WTC11 (cell line): Measurements from ENCODE around the gene RNF44. TPM values are rescaled to one million over a fixed set of nuclear protein-coding genes. Genes with fewer than 3 reads are reported as not detected.

Experiments
- ATAC-seq: fragments of 200-7000 bp; cut with Tn5 transposase; 2 replicates; pipeline ENCODE4 v1.10.0; 2021; ENCODE audit warnings: mild to moderate bottlenecking, moderate library complexity
- CTCF ChIA-PET: fragments of 300-600 bp; sonication (Branson Sonifier 250); formaldehyde crosslinking; loops from one replicate; lab custom pipeline; 2021; ENCODE audit warnings: antibody characterized with exemption; lab: Charles Lee
- POLR2A ChIA-PET: fragments of 350-600 bp; sonication (Branson Sonifier 250); formaldehyde crosslinking; loops from one replicate; lab custom pipeline; 2021; ENCODE audit warnings: antibody characterized with exemption; lab: Charles Lee
- DNase-seq: peaks from one replicate; pipeline ENCODE4 v3.0.0; 2021; ENCODE audit warnings: low spot score
- H3K27ac Mint-ChIP-seq: 2 replicates; pipeline ENCODE4 v1.8.0; 2021; ENCODE audit warnings: mixed read lengths
- H3K27me3 Mint-ChIP-seq: 2 replicates; pipeline ENCODE4 v1.8.0; 2021; ENCODE audit warnings: low read depth, mild to moderate bottlenecking, moderate library complexity, mixed read lengths
- H3K36me3 Mint-ChIP-seq: 2 replicates; pipeline ENCODE4 v1.8.0; 2021; ENCODE audit warnings: mixed read lengths
- H3K4me1 Mint-ChIP-seq: 2 replicates; pipeline ENCODE4 v1.8.0; 2022; ENCODE audit warnings: mixed read lengths
- H3K4me3 Mint-ChIP-seq: 2 replicates; pipeline ENCODE4 v1.8.0; 2021; ENCODE audit warnings: mild to moderate bottlenecking, moderate library complexity, mixed read lengths
- H3K9me3 Mint-ChIP-seq: 2 replicates; pipeline ENCODE4 v1.8.0; 2021; ENCODE audit warnings: mixed read lengths
- CREM ChIP-seq: sonication (generic); formaldehyde crosslinking; IDR thresholded peaks from 2 replicates; pipeline ENCODE4 v1.8.1; 2022; ENCODE audit warnings: mild to moderate bottlenecking, missing genetic modification reagents, moderate library complexity
- E2F4 ChIP-seq: sonication (generic); formaldehyde crosslinking; IDR thresholded peaks from 2 replicates; pipeline ENCODE4 v1.8.1; 2022; ENCODE audit warnings: low read depth, mild to moderate bottlenecking, moderate library complexity, missing genetic modification reagents, borderline replicate concordance
- GABPB1 ChIP-seq: sonication (generic); formaldehyde crosslinking; IDR thresholded peaks from 2 replicates; pipeline ENCODE4 v1.8.1; 2023; ENCODE audit warnings: mild to moderate bottlenecking, missing genetic modification reagents
- HMGXB4 ChIP-seq: sonication (generic); formaldehyde crosslinking; IDR thresholded peaks from 2 replicates; pipeline ENCODE4 v1.8.1; 2023; ENCODE audit warnings: mild to moderate bottlenecking, moderate library complexity, missing genetic modification reagents
- PRDM15 ChIP-seq: sonication (generic); formaldehyde crosslinking; IDR thresholded peaks from 2 replicates; pipeline ENCODE4 v1.8.0; 2022; ENCODE audit warnings: missing genetic modification reagents
- TCF7 ChIP-seq: sonication (generic); formaldehyde crosslinking; IDR thresholded peaks from 2 replicates; pipeline ENCODE4 v1.8.0; 2022; ENCODE audit warnings: mild to moderate bottlenecking, low read depth, missing genetic modification reagents, moderate library complexity
- ZNF138 ChIP-seq: sonication (generic); formaldehyde crosslinking; conservative IDR thresholded peaks from 2 replicates; pipeline ENCODE4 v1.8.1; 2022; ENCODE audit warnings: mild to moderate bottlenecking, moderate library complexity, missing genetic modification reagents
- ZNF532 ChIP-seq: fragments of 250-450 bp; sonication (Bioruptor Pico); IDR thresholded peaks from 2 replicates; pipeline ENCODE4 v1.9.0; 2021; ENCODE audit warnings: mild to moderate bottlenecking, borderline replicate concordance
- total RNA-seq: library from RNA; stranded (reverse); gene quantifications from 3 replicates; pipeline ENCODE4 v1.2.3, GENCODE V29; 2021
- TF ChIP-seq, protein P1 (sequence below): sonication (generic); formaldehyde crosslinking; IDR thresholded peaks from 2 replicates; pipeline ENCODE4 v1.8.1; 2023; ENCODE audit warnings: mild to moderate bottlenecking, missing genetic modification reagents, moderate library complexity
- TF ChIP-seq, protein P2 (sequence below): sonication (generic); formaldehyde crosslinking; IDR thresholded peaks from 2 replicates; pipeline ENCODE4 v1.8.1; 2023; ENCODE audit warnings: mild to moderate bottlenecking, missing genetic modification reagents, borderline replicate concordance

The RNF44 gene
- total RNA-seq, 1 experiment from 2014 or later, result 233 TPM

- no peak for TF ChIP-seq ZNF532 (CRISPR knock-in tag)
- no peak for TF ChIP-seq CREM
- no peak for TF ChIP-seq TCF7
- TF ChIP-seq E2F4 (CRISPR knock-in tag), result no peak
- TF ChIP-seq PRDM15 (CRISPR knock-in tag), result no peak
- TF ChIP-seq, protein P1, sequence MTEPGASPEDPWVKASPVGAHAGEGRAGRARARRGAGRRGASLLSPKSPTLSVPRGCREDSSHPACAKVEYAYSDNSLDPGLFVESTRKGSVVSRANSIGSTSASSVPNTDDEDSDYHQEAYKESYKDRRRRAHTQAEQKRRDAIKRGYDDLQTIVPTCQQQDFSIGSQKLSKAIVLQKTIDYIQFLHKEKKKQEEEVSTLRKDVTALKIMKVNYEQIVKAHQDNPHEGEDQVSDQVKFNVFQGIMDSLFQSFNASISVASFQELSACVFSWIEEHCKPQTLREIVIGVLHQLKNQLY (CRISPR knock-in tag), result no peak
- no peak for TF ChIP-seq ZNF138 (CRISPR knock-in tag)
Observed at GRCh38 chr5:176533894-176534611, 3.1 kb downstream of the RNF44 start (continued).

DNA sequence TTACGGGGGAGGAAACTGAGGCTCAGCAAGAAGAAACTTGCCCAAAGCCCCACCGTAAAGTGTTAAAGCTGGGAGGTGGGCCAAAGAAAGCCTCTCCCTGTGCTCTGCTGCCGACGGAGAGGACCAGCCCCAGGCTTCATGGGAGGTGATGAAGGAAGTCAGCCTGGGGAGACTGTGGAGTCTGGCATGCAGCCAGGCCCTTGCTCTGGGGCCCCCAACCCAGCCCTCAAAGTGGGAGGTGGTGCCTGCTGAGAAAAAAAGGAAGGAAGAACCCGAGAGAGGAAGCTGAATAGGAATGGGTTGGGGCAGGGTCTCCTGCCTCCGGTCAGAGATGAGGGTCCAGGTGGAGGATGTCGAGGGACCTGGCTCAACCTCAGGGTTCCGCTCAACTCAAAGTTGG lies 3.8 kb downstream of the RNF44 start:
- TF ChIP-seq GABPB1 (CRISPR knock-in tag) (no peak), HMGXB4 (CRISPR knock-in tag) (no peak)
- TF ChIP-seq, protein P2, sequence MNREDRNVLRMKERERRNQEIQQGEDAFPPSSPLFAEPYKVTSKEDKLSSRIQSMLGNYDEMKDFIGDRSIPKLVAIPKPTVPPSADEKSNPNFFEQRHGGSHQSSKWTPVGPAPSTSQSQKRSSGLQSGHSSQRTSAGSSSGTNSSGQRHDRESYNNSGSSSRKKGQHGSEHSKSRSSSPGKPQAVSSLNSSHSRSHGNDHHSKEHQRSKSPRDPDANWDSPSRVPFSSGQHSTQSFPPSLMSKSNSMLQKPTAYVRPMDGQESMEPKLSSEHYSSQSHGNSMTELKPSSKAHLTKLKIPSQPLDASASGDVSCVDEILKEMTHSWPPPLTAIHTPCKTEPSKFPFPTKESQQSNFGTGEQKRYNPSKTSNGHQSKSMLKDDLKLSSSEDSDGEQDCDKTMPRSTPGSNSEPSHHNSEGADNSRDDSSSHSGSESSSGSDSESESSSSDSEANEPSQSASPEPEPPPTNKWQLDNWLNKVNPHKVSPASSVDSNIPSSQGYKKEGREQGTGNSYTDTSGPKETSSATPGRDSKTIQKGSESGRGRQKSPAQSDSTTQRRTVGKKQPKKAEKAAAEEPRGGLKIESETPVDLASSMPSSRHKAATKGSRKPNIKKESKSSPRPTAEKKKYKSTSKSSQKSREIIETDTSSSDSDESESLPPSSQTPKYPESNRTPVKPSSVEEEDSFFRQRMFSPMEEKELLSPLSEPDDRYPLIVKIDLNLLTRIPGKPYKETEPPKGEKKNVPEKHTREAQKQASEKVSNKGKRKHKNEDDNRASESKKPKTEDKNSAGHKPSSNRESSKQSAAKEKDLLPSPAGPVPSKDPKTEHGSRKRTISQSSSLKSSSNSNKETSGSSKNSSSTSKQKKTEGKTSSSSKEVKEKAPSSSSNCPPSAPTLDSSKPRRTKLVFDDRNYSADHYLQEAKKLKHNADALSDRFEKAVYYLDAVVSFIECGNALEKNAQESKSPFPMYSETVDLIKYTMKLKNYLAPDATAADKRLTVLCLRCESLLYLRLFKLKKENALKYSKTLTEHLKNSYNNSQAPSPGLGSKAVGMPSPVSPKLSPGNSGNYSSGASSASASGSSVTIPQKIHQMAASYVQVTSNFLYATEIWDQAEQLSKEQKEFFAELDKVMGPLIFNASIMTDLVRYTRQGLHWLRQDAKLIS, result no peak
- no peak for DNase-seq
- ChIA-PET POLR2A (no interaction called here), CTCF (interaction anchor here (1.0 to 1.2 kb wide), 2 partner anchors 9 to 86 kb away, joined by 4 read pairs; no protein-coding TSS in a partner anchor)
- ATAC-seq, result no peak
- H3K4me1 Mint-ChIP-seq, result peaks cover 32% of the 10 kb centered on the region
- no peaks in the 10 kb centered on the region for H3K27me3 Mint-ChIP-seq
- H3K4me3 Mint-ChIP-seq, result peak overlapping the region; percentile 10; the same call in 1 of the 2 replicates
- H3K36me3 Mint-ChIP-seq, result peaks cover 35% of the 10 kb centered on the region
- no peaks in the 10 kb centered on the region for H3K9me3 Mint-ChIP-seq
- H3K27ac Mint-ChIP-seq, result peak overlapping the region; percentile 68
